H1 (cell line): ENCODE data around the gene SMIM41. TPM values are rescaled to one million over a fixed set of nuclear protein-coding genes. Genes with fewer than 3 reads are reported as not detected.

Experiments
- CTCF ChIA-PET: fragments of 300-600 bp; sonication (Branson Sonifier 250); formaldehyde crosslinking; loops from one replicate; lab custom pipeline; 2021; ENCODE audit not compliant: partially characterized antibody; lab: Charles Lee
- POLR2A ChIA-PET: fragments of 300-600 bp; sonication (Branson Sonifier 250); formaldehyde crosslinking; loops from one replicate; lab custom pipeline; 2021; ENCODE audit warnings: inconsistent platforms; ENCODE audit not compliant: partially characterized antibody; lab: Charles Lee
- DNase-seq, 2 experiments: peaks; one replicate each; pipeline versions ENCODE4 v3.0.0 to v3.0.0-alpha.2; 2010 to 2022; ENCODE audit warnings: low spot score in 2 of 2, low read depth in 1 of 2, mixed read lengths in 1 of 2
- FAIRE-seq: peaks from 2 replicates; lab custom pipeline; 2011; peaks lifted over from hg19 to GRCh38; lab: Jason Lieb, UNC
- H2AFZ ChIP-seq: 2 replicates; pipeline ENCODE4 v1.8.1; 2012; ENCODE audit warnings: low read length, inconsistent platforms
- H2AK5ac ChIP-seq: 2 replicates; pipeline ENCODE4 v1.6.1; 2013; ENCODE audit warnings: low read depth, low read length
- H2BK120ac ChIP-seq: replicated peaks from 2 replicates; pipeline ENCODE3; 2013; ENCODE audit warnings: low read depth, low read length, inconsistent platforms
- H2BK12ac ChIP-seq: 2 replicates; pipeline ENCODE4 v1.6.1; 2013; ENCODE audit warnings: low read depth, low read length
- H2BK15ac ChIP-seq: 2 replicates; pipeline ENCODE4 v1.6.1; 2013; ENCODE audit warnings: low read length
- H2BK20ac ChIP-seq: 2 replicates; pipeline ENCODE4 v1.6.1; 2013; ENCODE audit warnings: low read length
- H2BK5ac ChIP-seq: 2 replicates; pipeline ENCODE4 v1.6.1; 2013; ENCODE audit warnings: low read depth, low read length
- H3K14ac ChIP-seq: 2 replicates; pipeline ENCODE4 v1.6.1; 2013; ENCODE audit warnings: inconsistent platforms; ENCODE audit not compliant: insufficient read length
- H3K18ac ChIP-seq: 2 replicates; pipeline ENCODE4 v1.6.1; 2013; ENCODE audit warnings: low read length; ENCODE audit errors: extremely low read depth
- H3K23ac ChIP-seq: 2 replicates; pipeline ENCODE4 v1.6.1; 2013; ENCODE audit warnings: inconsistent platforms; ENCODE audit not compliant: insufficient read length
- H3K23me2 ChIP-seq: 2 replicates; pipeline ENCODE4 v1.6.1; 2013; ENCODE audit warnings: low read depth, low read length
- H3K27ac ChIP-seq: 2 replicates; pipeline ENCODE4 v1.6.1; 2011; ENCODE audit warnings: low read depth, low read length, inconsistent platforms
- H3K27me3 ChIP-seq, 4 experiments: replicated peaks in 1 of 4; 1 replicate in 1 of 4; 2 replicates in 3 of 4; pipeline versions ENCODE4 v1.6.1 to v1.8.1; 2011 to 2013; ENCODE audit warnings: low read length in 3 of 4, mild to moderate bottlenecking in 3 of 4, inconsistent platforms in 2 of 4, mixed read lengths in 2 of 4, moderate library complexity in 1 of 4; ENCODE audit not compliant: control insufficient read depth in 3 of 4, insufficient read depth in 3 of 4; ENCODE audit errors: extremely low read depth in 1 of 4
- H3K36me3 ChIP-seq, 4 experiments: 2 replicates each; pipeline versions ENCODE4 v1.6.1 to v1.8.1; 2011 to 2013; ENCODE audit warnings: mild to moderate bottlenecking in 4 of 4, low read length in 3 of 4, moderate library complexity in 2 of 4, control low read depth in 1 of 4, inconsistent platforms in 1 of 4; ENCODE audit not compliant: insufficient read depth in 4 of 4, control insufficient read depth in 2 of 4
- H3K4ac ChIP-seq: replicated peaks from 2 replicates; pipeline ENCODE3; 2013; ENCODE audit warnings: low read length, low read depth, mixed read lengths, inconsistent platforms; ENCODE audit not compliant: insufficient read length
- H3K4me1 ChIP-seq, 4 experiments: replicated peaks in 1 of 4; 1 replicate in 1 of 4; 2 replicates in 3 of 4; pipeline versions ENCODE4 v1.6.1 to v1.8.1; 2011 to 2013; ENCODE audit warnings: low read length in 3 of 4, inconsistent platforms in 2 of 4, mixed read lengths in 1 of 4; ENCODE audit not compliant: insufficient read depth in 4 of 4, control insufficient read depth in 3 of 4
- H3K4me2 ChIP-seq, 2 experiments: 2 replicates each; pipeline versions ENCODE4 v1.6.1 to v1.8.1; 2011 to 2013; ENCODE audit warnings: low read depth in 2 of 2, low read length in 2 of 2, control low read depth in 1 of 2, inconsistent platforms in 1 of 2, mild to moderate bottlenecking in 1 of 2; ENCODE audit not compliant: insufficient read depth in 1 of 2
- H3K4me3 ChIP-seq, 4 experiments: fragments of 200-600, 300-600 bp in 1 of 4; sonication (generic), shearing (Covaris generic), sonication (Bioruptor Twin) in 1 of 4; 2 replicates each; pipeline versions ENCODE4 v1.5.1 to v1.8.1; 2011 to 2016; ENCODE audit warnings: low read length in 4 of 4, low read depth in 3 of 4, control low read depth in 2 of 4, inconsistent platforms in 2 of 4, mild to moderate bottlenecking in 2 of 4, mixed read lengths in 1 of 4, moderate library complexity in 1 of 4; ENCODE audit not compliant: insufficient read depth in 2 of 4; ENCODE audit errors: extremely low read depth in 1 of 4
- H3K56ac ChIP-seq: replicated peaks from 2 replicates; pipeline ENCODE3; 2013; ENCODE audit warnings: low read depth, mild to moderate bottlenecking, mixed read lengths, low read length, inconsistent platforms; ENCODE audit not compliant: insufficient read length
- H3K79me1 ChIP-seq: 2 replicates; pipeline ENCODE4 v1.6.1; 2013; ENCODE audit warnings: low read depth, low read length, control low read depth
- H3K79me2 ChIP-seq, 2 experiments: 2 replicates each; pipeline versions ENCODE4 v1.6.1 to v1.8.1; 2012 to 2013; ENCODE audit warnings: low read length in 2 of 2, mild to moderate bottlenecking in 2 of 2, inconsistent platforms in 1 of 2; ENCODE audit not compliant: insufficient read depth in 2 of 2, control insufficient read depth in 1 of 2
- H3K9ac ChIP-seq, 4 experiments: replicated peaks in 1 of 4; 1 replicate in 1 of 4; 2 replicates in 3 of 4; pipeline versions ENCODE4 v1.6.1 to v1.8.1; 2011 to 2013; ENCODE audit warnings: low read depth in 3 of 4, low read length in 3 of 4, control low read depth in 2 of 4, mild to moderate bottlenecking in 2 of 4, moderate library complexity in 2 of 4, inconsistent platforms in 1 of 4; ENCODE audit errors: extremely low read depth in 1 of 4
- H3K9me3 ChIP-seq, 2 experiments: 2 replicates each; pipeline versions ENCODE4 v1.6.1 to v1.8.1; 2012 to 2013; ENCODE audit warnings: mild to moderate bottlenecking in 2 of 2, moderate library complexity in 2 of 2, control low read depth in 1 of 2, inconsistent platforms in 1 of 2, low read depth in 1 of 2, low read length in 1 of 2, mixed read lengths in 1 of 2; ENCODE audit not compliant: insufficient read depth in 2 of 2
- H4K20me1 ChIP-seq, 2 experiments: replicated peaks in 1 of 2; 2 replicates each; pipeline versions ENCODE3 to v1.8.1; 2011 to 2013; ENCODE audit warnings: inconsistent platforms in 2 of 2, low read length in 2 of 2, mild to moderate bottlenecking in 1 of 2; ENCODE audit not compliant: insufficient read depth in 2 of 2, control insufficient read depth in 1 of 2
- H4K5ac ChIP-seq: 2 replicates; pipeline ENCODE4 v1.6.1; 2013; ENCODE audit warnings: low read length, low read depth, mixed read lengths, inconsistent platforms; ENCODE audit not compliant: insufficient read length
- H4K8ac ChIP-seq: 2 replicates; pipeline ENCODE4 v1.8.0; 2013; ENCODE audit warnings: mild to moderate bottlenecking, moderate library complexity, low read length, inconsistent platforms; ENCODE audit not compliant: insufficient read depth; ENCODE audit errors: extremely low read depth
- H4K91ac ChIP-seq: replicated peaks from 2 replicates; pipeline ENCODE3; 2013; ENCODE audit warnings: low read length, mixed read lengths, inconsistent platforms; ENCODE audit not compliant: insufficient read length
- CBX5 ChIP-seq: fragments of 300-800, 300-1000 bp; sonication (generic); IDR thresholded peaks from 2 replicates; pipeline ENCODE4 v1.7.1; 2016; ENCODE audit warnings: antibody characterized with exemption, low read length, low read depth
- CEBPB ChIP-seq: IDR thresholded peaks from 2 replicates; pipeline ENCODE4 v1.6.1; 2012; ENCODE audit warnings: low read depth, low read length
- JUND ChIP-seq: IDR thresholded peaks from 2 replicates; pipeline ENCODE4 v1.6.1; 2011; ENCODE audit warnings: mild to moderate bottlenecking, improper control_type of control experiment, low read length
- WGBS, 2 experiments: shearing (Covaris generic) in 1 of 2; methylation state at CpG; one replicate each; pipeline versions ENCODE4 v1.1.6 to v1.1.7; 2013 to 2015; ENCODE audit warnings: low lambda C conversion rate in 2 of 2, mixed read lengths in 2 of 2, inconsistent platforms in 1 of 2, low coverage in 1 of 2, missing lambda C conversion rate in 1 of 2; ENCODE audit not compliant: insufficient replicate concordance in 2 of 2, insufficient coverage in 1 of 2, insufficient read length in 1 of 2; ENCODE audit errors: extremely low coverage in 1 of 2, missing lambda C conversion rate in 1 of 2; 5-methylcytosine and 5-hydroxymethylcytosine counted together
- polyA plus RNA-seq, 7 experiments: library from polyadenylated mRNA; depleted of rRNA in 3 of 7; stranded (reverse) in 5 of 7; unstranded in 2 of 7; fragments of >200 nt in 5 of 7; fragments of 200-250 nt in 2 of 7; gene quantifications; 1 replicate in 5 of 7; 2 replicates in 1 of 7; 4 replicates in 1 of 7; pipeline versions ENCODE4 v1.2.1 to v1.2.3, GENCODE V29; 2011 to 2013; ENCODE audit warnings: missing spikeins in 2 of 7, mixed read lengths in 2 of 7
- total RNA-seq: library from RNA; stranded (reverse); fragmentation: NEBNext Ultra II Directional; extraction: Animal tissue kit (Norgen Biotek cat#: 25700); gene quantifications from 2 replicates; pipeline ENCODE4 v1.2.1, GENCODE V29; 2021

The SMIM41 gene
- total and polyA plus RNA-seq, 2 of the 8 experiments (the other 6 are each of a cell fraction or from before 2014, with no cell fraction given), result 0.28 to 0.98 TPM

- Histone ChIP-seq H4K8ac (no peak overlapping the region), H3K9ac (no peak overlapping the region), H3K23me2 (peaks cover 6% of the 10 kb centered on the region; the same call in 1 of the 2 replicates), H3K4me3 (no peak overlapping the region), H4K5ac (no peak overlapping the region), H3K4me1 (peaks cover 0 to 10% (median 3%) of the 10 kb centered on the region in 4 experiments; a peak in 5 of 7 replicates), H2AFZ (no peak overlapping the region), H2BK15ac (no peak overlapping the region), H2AK5ac (no peak overlapping the region), H3K14ac (no peak overlapping the region), H4K20me1 (peaks cover 2 to 19% of the 10 kb centered on the region in 2 experiments), H3K4me2 (no peak overlapping the region), H3K27ac (no peak overlapping the region), H3K4ac (no peak overlapping the region), H2BK5ac (no peak overlapping the region), H3K23ac (no peak overlapping the region), H4K91ac (no peak overlapping the region), H3K9me3 (no peaks in the 10 kb centered on the region), H3K56ac (no peak overlapping the region), H3K79me1 (no peaks in the 10 kb centered on the region; the same call in 1 of the 2 replicates), H3K18ac (no peak overlapping the region), H2BK12ac (no peak overlapping the region), H2BK120ac (no peak overlapping the region), H3K27me3 (peaks cover 0 to 19% (median 13%) of the 10 kb centered on the region in 4 experiments; a peak in 5 of 7 replicates), H3K36me3 (peaks cover 0 to 9% (median 5%) of the 10 kb centered on the region in 4 experiments; a peak in 4 of 8 replicates), H3K79me2 (no peaks in the 10 kb centered on the region), H2BK20ac (no peak overlapping the region)
- DNase-seq (no peak), FAIRE-seq (no peak)
- POLR2A ChIA-PET, result interaction anchor here (0.9 to 1.7 kb wide), 5 partner anchors 7 to 17 kb away, joined by 3 to 8 read pairs (median 4); no protein-coding TSS in a partner anchor
- CTCF ChIA-PET, result interaction anchor here (0.9 to 34.1 kb wide), 13 partner anchors 9 to 34 kb away, joined by 3 to 1022 read pairs (median 5); partner anchors contain the start of gene ATG101
- 83% methylated on average over 22 of the region's 27 CpGs; no CpG with 5 or more reads in 1 of the 2 experiments for whole genome bisulfite sequencing, 2 experiments
- no peak for TF ChIP-seq JUND
- TF ChIP-seq CEBPB, result no peak
- no peak for TF ChIP-seq CBX5
These were observed 23.5 kb upstream of the SMIM41 start for GRCh38 chr12:52055731-52056711.
